HepG2 (cell line): ENCODE measurements around the gene GPM6B. TPM values are rescaled to one million over a fixed set of nuclear protein-coding genes. Genes with fewer than 3 reads are reported as not detected.

Experiments used
- ATAC-seq: fragments of 200-7000 bp; cut with Tn5 transposase; 3 replicates; pipeline ENCODE4 v1.9.1; 2020; ENCODE audit warnings: mild to moderate bottlenecking, moderate library complexity
- BruUV-seq: library from RNA; stranded (reverse); fragments of 400-500 nt; replicated peaks from 2 replicates; lab custom pipeline; 2021; lab: Mats Ljungman, UMichigan
- CTCF ChIA-PET: fragments of 300-600 bp; formaldehyde crosslinking; extraction: SDS; loops from one replicate; lab custom pipeline; 2021; ENCODE audit warnings: low total read pairs, inconsistent platforms, low intra/inter-chr PET ratio; lab: Yijun Ruan, JAX
- POLR2A ChIA-PET: fragments of 350-600 bp; sonication (Branson Sonifier 250); formaldehyde crosslinking; loops from one replicate; lab custom pipeline; 2020; ENCODE audit warnings: antibody characterized with exemption, inconsistent platforms; lab: Yijun Ruan, JAX
- DNase-seq: peaks from one replicate; pipeline ENCODE4 v3.0.0-alpha.2; 2015; ENCODE audit warnings: low spot score
- FAIRE-seq: peaks from 3 replicates; lab custom pipeline; 2011; peaks lifted over from hg19 to GRCh38; lab: Jason Lieb, UNC
- H2AFZ ChIP-seq: one replicate; pipeline ENCODE4 v1.6.1; 2011; ENCODE audit warnings: low read length, inconsistent platforms
- H3K27ac ChIP-seq: fragments of 300-600 bp; 3 replicates; pipeline ENCODE4 v1.8.0; 2011; ENCODE audit warnings: mixed run types, mild to moderate bottlenecking, mixed read lengths, low read length, inconsistent platforms; ENCODE audit not compliant: insufficient read depth; ENCODE audit errors: extremely low read length
- H3K27me3 ChIP-seq, 2 experiments: fragments of 200-600 bp in 1 of 2; 2 replicates in 1 of 2; 3 replicates in 1 of 2; pipeline versions ENCODE4 v1.6.0 to v1.8.0; 2011; ENCODE audit warnings: low read length in 2 of 2, mild to moderate bottlenecking in 2 of 2, moderate library complexity in 2 of 2, inconsistent platforms in 1 of 2; ENCODE audit not compliant: insufficient read depth in 2 of 2, control insufficient read depth in 1 of 2
- H3K36me3 ChIP-seq, 2 experiments: fragments of 200-600 bp in 1 of 2; replicated peaks in 1 of 2; 2 replicates in 1 of 2; 3 replicates in 1 of 2; pipeline versions ENCODE4 v1.5.1 to v1.8.0; 2011; ENCODE audit warnings: low read length in 2 of 2, inconsistent platforms in 1 of 2; ENCODE audit not compliant: insufficient read depth in 2 of 2, control insufficient read depth in 1 of 2
- H3K4me1 ChIP-seq: 2 replicates; pipeline ENCODE4 v1.5.1; 2012; ENCODE audit warnings: low read length, inconsistent platforms; ENCODE audit not compliant: insufficient read depth
- H3K4me2 ChIP-seq: 2 replicates; pipeline ENCODE4 v1.6.0; 2011; ENCODE audit warnings: low read depth, low read length, inconsistent platforms
- H3K4me3 ChIP-seq, 3 experiments: fragments of 200-600 bp in 1 of 3; sonication (generic), shearing (Covaris generic) in 1 of 3; replicated peaks in 1 of 3; 2 replicates each; pipeline ENCODE4 v1.5.1; 2011 to 2016; ENCODE audit warnings: low read length in 3 of 3, inconsistent platforms in 2 of 3, low read depth in 2 of 3, mild to moderate bottlenecking in 2 of 3, control low read depth in 1 of 3, mixed read lengths in 1 of 3; ENCODE audit not compliant: insufficient read depth in 1 of 3
- H3K79me2 ChIP-seq: one replicate; pipeline ENCODE4 v1.6.1; 2011; ENCODE audit warnings: low read length, inconsistent platforms; ENCODE audit not compliant: insufficient read depth
- H3K9ac ChIP-seq: 2 replicates; pipeline ENCODE4 v1.6.0; 2011; ENCODE audit warnings: mild to moderate bottlenecking, low read depth, low read length, inconsistent platforms; ENCODE audit not compliant: insufficient read depth
- H3K9me3 ChIP-seq: 2 replicates; pipeline ENCODE4 v1.5.1; 2012; ENCODE audit warnings: mild to moderate bottlenecking, low read length
- H4K20me1 ChIP-seq: 2 replicates; pipeline ENCODE4 v1.6.0; 2011; ENCODE audit warnings: inconsistent platforms, mild to moderate bottlenecking, low read length, moderate library complexity; ENCODE audit not compliant: insufficient read depth
- CTCF ChIP-seq: sonication (generic); formaldehyde crosslinking; IDR thresholded peaks from 2 replicates; pipeline ENCODE4 v1.5.0; 2020; ENCODE audit warnings: mild to moderate bottlenecking, missing genetic modification reagents, moderate library complexity
- FOXA1 ChIP-seq, 2 experiments: fragments of 450-650 bp in 1 of 2; sonication (generic) in 1 of 2; formaldehyde crosslinking in 1 of 2; IDR thresholded peaks; 2 replicates each; pipeline versions ENCODE4 v1.4.0 to v1.6.1; 2016 to 2020; ENCODE audit warnings: missing genetic modification reagents in 1 of 2
- KLF12 ChIP-seq: sonication (generic); formaldehyde crosslinking; IDR thresholded peaks from 2 replicates; pipeline ENCODE4 v1.4.0; 2020; ENCODE audit warnings: missing genetic modification reagents, borderline replicate concordance
- PCBP1 ChIP-seq: fragments of 200-400 bp; formaldehyde crosslinking; IDR thresholded peaks from 2 replicates; pipeline ENCODE4 v1.6.1; 2017; ENCODE audit warnings: mild to moderate bottlenecking, low read depth, low read length, borderline replicate concordance
- SCMH1 ChIP-seq: sonication (generic); formaldehyde crosslinking; IDR thresholded peaks from 2 replicates; pipeline ENCODE4 v1.9.0; 2021; ENCODE audit warnings: missing genetic modification reagents, mild to moderate bottlenecking, borderline replicate concordance
- ZNF101 ChIP-seq: sonication (generic); formaldehyde crosslinking; IDR thresholded peaks from 2 replicates; pipeline ENCODE4 v1.4.0; 2020; ENCODE audit warnings: mild to moderate bottlenecking, low read depth, missing genetic modification reagents, borderline replicate concordance
- ZNF224 ChIP-seq: sonication (generic); formaldehyde crosslinking; IDR thresholded peaks from 2 replicates; pipeline ENCODE4 v1.5.0; 2020; ENCODE audit warnings: mild to moderate bottlenecking, missing genetic modification reagents
- ZNF33A ChIP-seq: sonication (generic); formaldehyde crosslinking; IDR thresholded peaks from 2 replicates; pipeline ENCODE4 v1.5.1; 2020; ENCODE audit warnings: missing genetic modification reagents, mild to moderate bottlenecking, moderate library complexity, borderline replicate concordance
- ZNF484 ChIP-seq: sonication (generic); formaldehyde crosslinking; IDR thresholded peaks from 2 replicates; pipeline ENCODE4 v1.5.1; 2020; ENCODE audit warnings: mild to moderate bottlenecking, low read depth, missing genetic modification reagents, borderline replicate concordance
- ZNF576 ChIP-seq: sonication (generic); formaldehyde crosslinking; IDR thresholded peaks from 2 replicates; pipeline ENCODE4 v1.4.0; 2020; ENCODE audit warnings: mild to moderate bottlenecking, missing genetic modification reagents
- WGBS: methylation state at CpG from one replicate; pipeline ENCODE4 v1.1.6; 2017; ENCODE audit warnings: low lambda C conversion rate; 5-methylcytosine and 5-hydroxymethylcytosine counted together
- in situ Hi-C: cut with HindIII; loops from 2 replicates; pipeline ENCODE4 v1.10.0; 2017; ENCODE audit warnings: low pct_unique_long_range_greater_than_20kb; ENCODE audit not compliant: extremely low pct_ligation_motif_present
- intact Hi-C: fragments of 100-400 bp; cut with micrococcal nuclease; formaldehyde crosslinking; loops from one replicate; pipeline ENCODE4 v1.10.0; 2022; ENCODE audit not compliant: unreplicated experiment
- polyA plus RNA-seq, 8 experiments: library from polyadenylated mRNA; depleted of rRNA in 3 of 8; stranded (reverse) in 7 of 8; unstranded in 1 of 8; fragments of >200 nt; fragmentation: Illumina TruSeq in 4 of 8; extraction: Trizol in 4 of 8; gene quantifications; 2 replicates each; pipeline versions ENCODE4 v1.2.1 to v1.2.3, GENCODE V29; 2011 to 2016; ENCODE audit warnings: low read depth in 4 of 8, missing spikeins in 1 of 8, mixed read lengths in 1 of 8; ENCODE audit not compliant: insufficient read depth in 1 of 8
- total RNA-seq, 5 experiments: library from RNA; depleted of rRNA; stranded (reverse); fragments of >200 nt; fragmentation: Illumina TruSeq; extraction: Trizol; gene quantifications; 2 replicates each; pipeline ENCODE4 v1.2.3, GENCODE V29; 2016; ENCODE audit warnings: low read depth in 1 of 5

The GPM6B gene
- total and polyA plus RNA-seq, 2 of the 13 experiments (the other 11 are each of a cell fraction or from before 2014, with no cell fraction given), result not detected

- H3K9me3 ChIP-seq, result no peaks in the 10 kb centered on the region
- 0 out of 5 replicates have a peak, but pooled peaks cover 0 to 2% of the 10 kb centered on the region in 2 experiments for H3K27me3 ChIP-seq
- no peak for TF ChIP-seq CTCF (CRISPR knock-in tag)
- no peak for TF ChIP-seq ZNF484 (CRISPR knock-in tag)
- no peak for TF ChIP-seq SCMH1 (CRISPR knock-in tag)
- TF ChIP-seq PCBP1, result no peak
- no peak for TF ChIP-seq ZNF224
- no peak for TF ChIP-seq FOXA1 (IDR thresholded peaks at IDR 0.05)
- no peak for TF ChIP-seq FOXA1 (CRISPR knock-in tag; IDR thresholded peaks at IDR 0.05)
- TF ChIP-seq ZNF101, result no peak
- no peak for TF ChIP-seq ZNF576
- no peak for TF ChIP-seq KLF12 (CRISPR knock-in tag)
- TF ChIP-seq ZNF33A, result no peak
- H2AFZ ChIP-seq, result no peak overlapping the region
- no peak for DNase-seq
- H3K9ac ChIP-seq, result no peak overlapping the region
- H3K79me2 ChIP-seq, result no peaks in the 10 kb centered on the region
- no peaks in the 10 kb centered on the region for H4K20me1 ChIP-seq
- intact Hi-C loops (no loop called here), in situ Hi-C loops (no loop called here)
- no peak overlapping the region for H3K27ac ChIP-seq
- ChIA-PET POLR2A (no interaction called here), CTCF (no interaction called here)
- no peak for FAIRE-seq
- no CpG with 5 or more reads among the region's 6 CpGs for WGBS
- H3K4me2 ChIP-seq, result no peak overlapping the region
- no peak for ATAC-seq
- no peak overlapping the region for H3K4me3 ChIP-seq
- H3K4me1 ChIP-seq, result no peaks in the 10 kb centered on the region
- H3K36me3 ChIP-seq, result no peaks in the 10 kb centered on the region
- BruUV-seq, result no TSS peak
Measured at GRCh38 chrX:13821738-13822137, 4.8 kb upstream of the GPM6B start.
